ENCODE results near the gene CAMK1. TPM values are rescaled to one million over a fixed set of nuclear protein-coding genes. Genes with fewer than 3 reads are reported as not detected.

The CAMK1 gene
- 10 to 100 TPM; 13.8 to 17.3 TPM for total RNA-seq
- 10 to 100 TPM; 16.0 to 20.1 TPM for polyA plus RNA-seq

DNA sequence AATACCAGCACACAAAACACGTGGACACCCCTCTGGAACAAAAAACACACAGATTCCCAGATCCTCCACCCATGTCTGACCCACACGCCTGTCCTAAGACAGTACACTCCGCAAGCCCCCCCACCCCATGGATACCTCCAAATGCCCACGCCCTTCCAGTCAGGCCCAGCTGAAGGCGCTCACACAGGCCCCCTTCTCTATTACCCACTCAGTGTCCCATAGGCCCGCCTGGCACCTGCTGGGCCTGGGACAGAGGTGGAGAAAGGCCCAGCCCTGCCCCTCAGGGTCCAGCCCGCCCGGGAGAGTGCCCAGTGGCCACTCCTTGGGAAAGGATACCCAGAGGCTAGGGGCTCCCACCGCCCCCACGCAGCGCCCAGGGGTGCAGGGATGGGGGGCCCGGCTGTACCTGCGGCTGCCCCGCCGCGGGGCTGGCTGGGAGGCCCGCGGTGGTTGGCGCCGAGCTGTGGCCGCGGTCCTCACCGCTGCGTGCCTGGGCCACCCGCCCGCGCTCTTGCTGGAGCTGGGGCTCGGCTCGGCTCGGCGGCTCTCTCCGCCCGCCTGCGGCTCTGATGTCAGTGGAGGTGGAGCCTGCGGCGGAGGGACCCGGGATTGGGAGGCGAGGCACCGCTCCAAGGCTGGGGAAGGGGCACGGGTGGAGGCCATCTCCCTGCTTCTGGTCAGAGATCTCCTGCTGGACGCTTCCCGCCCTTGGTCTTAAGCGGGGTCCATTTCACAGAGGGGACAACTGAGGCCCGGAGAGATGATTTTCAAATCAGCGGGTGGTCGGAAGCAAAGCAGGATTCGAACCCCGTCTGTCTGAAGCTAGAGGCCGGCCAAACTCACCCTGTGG is at the start of gene CAMK1:
CAMK1 (minus strand) TSS at position 522 of the 850 bp plus-strand sequence. CDS start 2,198 bp downstream, outside the sequence.
- WGBS, result 4% methylated on average over 49 of the region's 49 CpGs
- H3K4me1 ChIP-seq (ENCODE audit: control insufficient read depth in 4 of 4, insufficient read depth in 4 of 4, low read length in 3 of 4), result peaks cover 8 to 28% (median 22%) of the 10 kb centered on the region in 4 donors

More for the DNA sequence above, at the start of gene CAMK1:
- Histone ChIP-seq H3K9ac (ENCODE audit: low read depth in 1 of 2, low read length in 2 of 2) (peak within 1 kb of the TSS; percentile 59 to 74), H3K9me3 (ENCODE audit: control insufficient read depth in 4 of 4, low read length in 3 of 4) (no peaks in the 10 kb centered on the region), H3K27ac (ENCODE audit: low read depth in 1 of 2, low read length in 2 of 2) (peak within 1 kb of the TSS; percentile 88 to 93), H3K27me3 (ENCODE audit: control insufficient read depth in 4 of 4, insufficient read depth in 4 of 4, low read length in 3 of 4) (no peaks in the 10 kb centered on the region), H3K36me3 (ENCODE audit: control insufficient read depth in 4 of 4, insufficient read depth in 3 of 4, low read depth in 1 of 4, low read length in 3 of 4) (peaks cover 0 to 8% (median 4%) of the 10 kb centered on the region in 4 donors), H3K4me3 (ENCODE audit: low read depth in 1 of 3, low read length in 3 of 3) (peak within 1 kb of the TSS; percentile 50 to 70 (median 68))
- TF ChIP-seq EGR1 (IDR thresholded peaks at IDR 0.05; ENCODE audit: low read depth in 2 of 2), result no peak
- TF ChIP-seq RAD21 (IDR thresholded peaks at IDR 0.05), result peak in 1 of 2 donors; percentile 32
- no peak for TF ChIP-seq HNF4G (IDR thresholded peaks at IDR 0.05)
- no peak for TF ChIP-seq NR2F2 (IDR thresholded peaks at IDR 0.05)
- peak; percentile 8 for TF ChIP-seq REST (IDR thresholded peaks at IDR 0.05)
- no peak for TF ChIP-seq ZBTB33 (IDR thresholded peaks at IDR 0.05)
- peak; percentile 37 for TF ChIP-seq YY1 (IDR thresholded peaks at IDR 0.05)
- no peak for TF ChIP-seq CTCF (IDR thresholded peaks at IDR 0.05; ENCODE audit: low read depth, low read length, missing input control)
- no peak for TF ChIP-seq RXRA (IDR thresholded peaks at IDR 0.05)
- TF ChIP-seq, protein P1, sequence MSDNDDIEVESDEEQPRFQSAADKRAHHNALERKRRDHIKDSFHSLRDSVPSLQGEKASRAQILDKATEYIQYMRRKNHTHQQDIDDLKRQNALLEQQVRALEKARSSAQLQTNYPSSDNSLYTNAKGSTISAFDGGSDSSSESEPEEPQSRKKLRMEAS (IDR thresholded peaks at IDR 0.05), result no peak
- no peak for TF ChIP-seq FOXA1 (IDR thresholded peaks at IDR 0.05)
- DNase-seq (ENCODE audit: low spot score), result peak; percentile 70

Data from liver (tissue), 9 donors.